Adrenal gland (tissue), 12 donors: ENCODE results near the gene TMIGD3. TPM values are rescaled to one million over a fixed set of nuclear protein-coding genes. Genes with fewer than 3 reads are reported as not detected.

Source experiments
- DNase-seq, 7 donors: peaks; one replicate each; pipeline ENCODE4 v3.0.0-alpha.2; 2019 to 2020
- H3K27ac ChIP-seq, 5 donors: fragments of 200-600 bp; sonication (generic) in 4 of 5; 1 replicate in 3 of 5; 2 replicates in 2 of 5; pipeline versions ENCODE4 v1.5.1 to v1.8.0; 2016 to 2020; ENCODE audit warnings: mild to moderate bottlenecking in 1 of 5
- H3K27me3 ChIP-seq: fragments of 200-600 bp; 2 replicates; pipeline ENCODE4 v1.8.0; 2021
- H3K36me3 ChIP-seq, 2 donors: fragments of 200-600 bp; replicated peaks in 1 of 2; 1 replicate in 1 of 2; 2 replicates in 1 of 2; pipeline versions ENCODE4 v1.5.1 to v1.8.0; 2018 to 2022
- H3K4me1 ChIP-seq, 2 donors: fragments of 200-600 bp; replicated peaks in 1 of 2; 1 replicate in 1 of 2; 2 replicates in 1 of 2; pipeline versions ENCODE4 v1.5.1 to v1.8.0; 2018 to 2021
- H3K4me3 ChIP-seq, 4 donors: fragments of 200-600 bp; sonication (generic) in 3 of 4; one replicate each; pipeline ENCODE4 v1.5.1; 2016 to 2018
- H3K9me3 ChIP-seq, 3 donors: fragments of 200-600 bp; sonication (generic) in 1 of 3; replicated peaks in 1 of 3; 1 replicate in 2 of 3; 2 replicates in 1 of 3; pipeline versions ENCODE4 v1.5.1 to v1.8.0; 2016 to 2021
- POLR2A ChIP-seq, 2 donors: fragments of 450-650 bp; IDR thresholded peaks; one replicate each; pipeline ENCODE4 v1.6.1; 2017; ENCODE audit warnings: antibody characterized with exemption in 2 of 2, mild to moderate bottlenecking in 2 of 2, moderate library complexity in 1 of 2
- WGBS, 4 donors: extraction: QIAGEN DNeasy Blood & Tissue Kit in 2 of 4; methylation state at CpG; one replicate each; pipeline versions ENCODE4 v1.1.5 to v1.1.7; 2013 to 2017; 5-methylcytosine and 5-hydroxymethylcytosine counted together
- intact Hi-C, 2 donors: fragments of 100-400 bp; cut with DNase I; formaldehyde crosslinking; loops; one replicate each; pipeline versions ENCODE4 v1.14.1 to v1.15.0; 2022 to 2023
- polyA plus RNA-seq, 3 donors: library from polyadenylated mRNA; stranded (reverse); fragments of 200-250 nt in 2 of 3; fragments of 350-450 nt in 1 of 3; fragmentation: Illumina TruSeq in 1 of 3; extraction: RNeasy Lipid Tissue Mini Kit (QIAGEN cat#74804) in 1 of 3; gene quantifications; one replicate each; pipeline ENCODE4 v1.2.3, GENCODE V29; 2013 to 2014
- total RNA-seq, 9 donors: library from RNA; depleted of rRNA in 4 of 9; stranded (reverse); fragments of >200 nt in 4 of 9; fragments of 120-200 nt in 1 of 9; fragmentation: NEBNext Ultra II Directional in 1 of 9; extraction: Animal tissue kit (Norgen Biotek cat#: 25700) in 1 of 9; gene quantifications; one replicate each; pipeline versions ENCODE4 v1.1.0 to v1.2.4, GENCODE V29; 2013 to 2023
- TF ChIP-seq, protein P1 (sequence below), 6 experiments: fragments of 450-650 bp in 4 of 6; fragments of 200-600 bp in 2 of 6; sonication (generic) in 1 of 6; IDR thresholded peaks; 1 replicate in 5 of 6; 2 replicates in 1 of 6; pipeline versions ENCODE4 v1.5.1 to v1.8.0; 2016 to 2021; ENCODE audit warnings: antibody characterized with exemption in 6 of 6, mild to moderate bottlenecking in 2 of 6, moderate library complexity in 1 of 6
- donor health status: healthy with polysubstance abuse.
- donor health status: Bipolar disorder and iron deficiency.
- donor health status: DM: yes; HTN: yes; CAD: no.
- donor health status: DM: no; HTN: no; CAD: no.
- donor health status: DM: no; HTN: no; CAD: no.
- donor health status: DM: yes; HTN: yes; CAD: no.

Gene TMIGD3
- total and polyA plus RNA-seq, 12 donors = 2.4 to 53.8 (median 24.8) TPM

- no peaks in the 10 kb centered on the region for H3K36me3 ChIP-seq
- no peak for DNase-seq
- no peaks in the 10 kb centered on the region for H3K27me3 ChIP-seq
- no peaks in the 10 kb centered on the region for H3K9me3 ChIP-seq
- WGBS, 4 donors = 60 to 69% (median 66%) methylated on average over 14 of the region's 14 CpGs
- intact Hi-C loops = no loop called here
- H3K4me3 ChIP-seq = no peak overlapping the region
- no peak for TF ChIP-seq POLR2A (IDR thresholded peaks at IDR 0.05)
- TF ChIP-seq, protein P1, sequence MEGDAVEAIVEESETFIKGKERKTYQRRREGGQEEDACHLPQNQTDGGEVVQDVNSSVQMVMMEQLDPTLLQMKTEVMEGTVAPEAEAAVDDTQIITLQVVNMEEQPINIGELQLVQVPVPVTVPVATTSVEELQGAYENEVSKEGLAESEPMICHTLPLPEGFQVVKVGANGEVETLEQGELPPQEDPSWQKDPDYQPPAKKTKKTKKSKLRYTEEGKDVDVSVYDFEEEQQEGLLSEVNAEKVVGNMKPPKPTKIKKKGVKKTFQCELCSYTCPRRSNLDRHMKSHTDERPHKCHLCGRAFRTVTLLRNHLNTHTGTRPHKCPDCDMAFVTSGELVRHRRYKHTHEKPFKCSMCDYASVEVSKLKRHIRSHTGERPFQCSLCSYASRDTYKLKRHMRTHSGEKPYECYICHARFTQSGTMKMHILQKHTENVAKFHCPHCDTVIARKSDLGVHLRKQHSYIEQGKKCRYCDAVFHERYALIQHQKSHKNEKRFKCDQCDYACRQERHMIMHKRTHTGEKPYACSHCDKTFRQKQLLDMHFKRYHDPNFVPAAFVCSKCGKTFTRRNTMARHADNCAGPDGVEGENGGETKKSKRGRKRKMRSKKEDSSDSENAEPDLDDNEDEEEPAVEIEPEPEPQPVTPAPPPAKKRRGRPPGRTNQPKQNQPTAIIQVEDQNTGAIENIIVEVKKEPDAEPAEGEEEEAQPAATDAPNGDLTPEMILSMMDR (IDR thresholded peaks at IDR 0.05) = no peak
- peak overlapping the region in 1 of 5 donors; percentile 46 for H3K27ac ChIP-seq
- no peaks in the 10 kb centered on the region for H3K4me1 ChIP-seq
These were observed 32.1 kb upstream of the TMIGD3 start for GRCh38 chr1:111535256-111536191.

DNA sequence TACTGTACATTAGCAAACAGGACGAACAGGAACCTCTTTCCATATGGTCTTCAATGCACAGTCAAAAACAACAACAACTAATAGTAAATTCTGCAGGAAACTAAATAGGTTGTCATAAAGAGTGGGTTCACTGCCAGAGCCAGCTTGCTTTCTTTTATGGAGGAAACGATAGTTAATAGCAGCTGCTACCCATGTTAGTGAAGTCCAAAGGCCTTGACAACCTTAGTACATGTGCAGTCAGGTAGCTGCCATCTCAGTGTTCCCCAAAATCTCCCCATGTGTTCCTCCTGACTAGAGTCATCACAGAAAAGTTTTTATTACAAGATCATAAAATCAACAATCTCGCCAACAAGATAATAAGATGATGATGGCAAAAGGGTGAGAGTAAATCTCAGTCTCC, 16.6 kb upstream of the TMIGD3 start:
- no peak for DNase-seq
- H3K27me3 ChIP-seq = no peaks in the 10 kb centered on the region
- H3K4me1 ChIP-seq = peaks cover 0 to 7% of the 10 kb centered on the region in 2 donors
- H3K4me3 ChIP-seq = no peak overlapping the region
- H3K9me3 ChIP-seq = no peaks in the 10 kb centered on the region
- intact Hi-C loops = no loop called here
- 90 to 93% (median 93%) methylated on average over 3 of the region's 3 CpGs for WGBS, 4 donors
- TF ChIP-seq, protein P1 (IDR thresholded peaks at IDR 0.05) = no peak
- no peak for TF ChIP-seq POLR2A (IDR thresholded peaks at IDR 0.05)
- H3K27ac ChIP-seq = no peak overlapping the region
- no peaks in the 10 kb centered on the region for H3K36me3 ChIP-seq

- Histone ChIP-seq H3K4me1 (peaks cover 7 to 19% of the 10 kb centered on the region in 2 donors), H3K9me3 (no peaks in the 10 kb centered on the region), H3K4me3 (no peak overlapping the region), H3K27ac (peak overlapping the region in 1 of 5 donors; percentile 92), H3K36me3 (no peaks in the 10 kb centered on the region), H3K27me3 (no peaks in the 10 kb centered on the region)
- TF ChIP-seq POLR2A (IDR thresholded peaks at IDR 0.05) = no peak
- TF ChIP-seq, protein P1 (IDR thresholded peaks at IDR 0.05) = no peak
- intact Hi-C loops = loop anchor here in 1 of 2 donors (10.0 kb wide), 1 partner anchor 137 kb away; no protein-coding TSS in a partner anchor
- 83 to 94% (median 91%) methylated on average over 1 of the region's 1 CpG for WGBS, 4 donors
- DNase-seq = no peak
These were observed 14.2 kb upstream of the TMIGD3 start for GRCh38 chr1:111517469-111518225.

GRCh38 chr1:111516005-111516535, 12.6 kb upstream of the TMIGD3 start:
- Histone ChIP-seq H3K27me3 (no peaks in the 10 kb centered on the region), H3K9me3 (no peaks in the 10 kb centered on the region), H3K36me3 (no peaks in the 10 kb centered on the region), H3K4me1 (peaks cover 7 to 19% of the 10 kb centered on the region in 2 donors), H3K4me3 (peak overlapping the region in 1 of 4 donors; percentile 47), H3K27ac (peak overlapping the region in 4 of 5 donors; percentile 34 to 92 (median 68))
- DNase-seq = peak; percentile 36 to 85 (median 59)
- TF ChIP-seq POLR2A (IDR thresholded peaks at IDR 0.05) = no peak
- TF ChIP-seq, protein P1 (IDR thresholded peaks at IDR 0.05) = peak in 4 of 6 experiments; percentile 15 to 33 (median 26)
- 39 to 47% (median 42%) methylated on average over 7 to 13 of the region's 13 CpGs for WGBS, 4 donors
- intact Hi-C loops = loop anchor here in 1 of 2 donors (10.0 kb wide), 1 partner anchor 139 kb away; no protein-coding TSS in a partner anchor
